GM23248 (cell line): ENCODE data around the gene THY1.

Source experiments
- EZH2 ChIP-seq: fragments of 200-600 bp; sonication (generic); IDR thresholded peaks from 2 replicates; pipeline ENCODE4 v1.6.1; 2018; ENCODE audit warnings: antibody characterized with exemption, mild to moderate bottlenecking; ENCODE audit not compliant: insufficient read depth, poor library complexity, severe bottlenecking
- EZH2phosphoT487 ChIP-seq: fragments of 200-600 bp; sonication (generic); IDR thresholded peaks from 2 replicates; pipeline ENCODE4 v1.6.1; 2018; ENCODE audit warnings: antibody characterized with exemption, moderate library complexity, mild to moderate bottlenecking, low read depth; ENCODE audit not compliant: insufficient read depth

DNA sequence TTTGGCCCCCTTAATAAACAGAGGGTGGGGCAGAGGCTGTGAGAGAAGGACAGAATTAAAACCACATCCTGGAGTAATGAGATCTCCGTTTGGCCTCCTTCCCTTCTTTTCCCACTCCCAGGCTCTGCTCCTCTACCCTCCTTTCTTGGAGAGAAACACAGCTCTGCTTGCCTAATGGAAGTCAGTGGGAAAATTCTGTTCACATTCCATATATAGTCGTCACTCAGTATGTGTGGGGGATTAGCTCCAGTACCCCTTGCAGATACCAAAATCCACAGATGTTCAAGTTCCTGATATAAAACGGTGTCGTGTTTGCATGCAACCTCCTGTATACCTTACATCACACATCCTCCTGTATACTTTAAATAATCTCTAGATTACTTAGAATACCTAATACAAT is 37.6 kb upstream of the THY1 start:
- TF ChIP-seq EZH2phosphoT487 (no peak), EZH2 (no peak)
